Gastrocnemius medialis (tissue), 4 donors: ENCODE results near the gene ARHGAP26. TPM values are rescaled to one million over a fixed set of nuclear protein-coding genes. Genes with fewer than 3 reads are reported as not detected.

Source experiments
- ATAC-seq, 2 donors: fragments of 150-250 bp; one replicate each; pipeline ENCODE4 v1.9.1; 2016
- DNase-seq, 2 donors: peaks; one replicate each; pipeline ENCODE4 v3.0.0-alpha.2; 2019
- H3K27ac ChIP-seq, 4 donors: fragments of 200-600 bp; sonication (generic); 1 replicate in 1 of 4; 2 replicates in 3 of 4; pipeline ENCODE4 v1.5.1; 2016 to 2018; ENCODE audit warnings: mild to moderate bottlenecking in 2 of 4, moderate library complexity in 1 of 4
- H3K27me3 ChIP-seq, 3 donors: fragments of 200-600 bp; sonication (generic) in 2 of 3; 1 replicate in 1 of 3; 2 replicates in 2 of 3; pipeline versions ENCODE4 v1.5.1 to v1.6.0; 2016 to 2019; ENCODE audit warnings: mild to moderate bottlenecking in 1 of 3, moderate library complexity in 1 of 3
- H3K36me3 ChIP-seq, 2 donors: fragments of 200-600 bp; sonication (generic) in 1 of 2; one replicate each; pipeline ENCODE4 v1.5.1; 2017 to 2018
- H3K4me1 ChIP-seq, 2 donors: fragments of 200-600 bp; sonication (generic) in 1 of 2; one replicate each; pipeline ENCODE4 v1.5.1; 2016 to 2017; ENCODE audit warnings: mild to moderate bottlenecking in 2 of 2
- H3K4me3 ChIP-seq, 4 donors: fragments of 200-600 bp; sonication (generic) in 3 of 4; 1 replicate in 1 of 4; 2 replicates in 3 of 4; pipeline ENCODE4 v1.5.1; 2016 to 2019; ENCODE audit warnings: mild to moderate bottlenecking in 2 of 4
- H3K9me3 ChIP-seq, 3 donors: fragments of 200-600 bp; sonication (generic) in 2 of 3; 1 replicate in 1 of 3; 2 replicates in 2 of 3; pipeline ENCODE4 v1.5.1; 2016 to 2019
- CTCF ChIP-seq, 5 experiments: fragments of 450-650 bp in 3 of 5; fragments of 200-600 bp in 2 of 5; sonication (generic) in 2 of 5; IDR thresholded peaks in 4 of 5; conservative IDR thresholded peaks in 1 of 5; 1 replicate in 4 of 5; 2 replicates in 1 of 5; pipeline ENCODE4 v1.5.1; 2016 to 2019; ENCODE audit warnings: antibody characterized with exemption in 5 of 5, mild to moderate bottlenecking in 3 of 5, moderate library complexity in 3 of 5
- POLR2A ChIP-seq, 2 donors: fragments of 450-650 bp; IDR thresholded peaks; one replicate each; pipeline ENCODE4 v1.6.1; 2017; ENCODE audit warnings: antibody characterized with exemption in 2 of 2, mild to moderate bottlenecking in 2 of 2, moderate library complexity in 2 of 2
- in situ Hi-C, 4 donors: fragments of 200-750 bp; cut with MboI; loops; one replicate each; pipeline versions ENCODE4 v1.15.0 to v1.8.0; 2017; ENCODE audit warnings: low sequenced_read_pairs in 4 of 4
- intact Hi-C: fragments of 100-400 bp; cut with DNase I; formaldehyde crosslinking; loops from one replicate; pipeline ENCODE4 v1.15.1; 2023; ENCODE audit warnings: low total_unique reads
- total RNA-seq, 4 donors: library from RNA; depleted of rRNA; stranded (reverse); fragments of >200 nt; gene quantifications; one replicate each; pipeline versions ENCODE4 v1.1.0 to v1.2.3, GENCODE V29; 2016

ARHGAP26 gene
- total RNA-seq, 4 donors from 2014 or later, result 9.1 to 22.4 (median 13.4) TPM

DNA sequence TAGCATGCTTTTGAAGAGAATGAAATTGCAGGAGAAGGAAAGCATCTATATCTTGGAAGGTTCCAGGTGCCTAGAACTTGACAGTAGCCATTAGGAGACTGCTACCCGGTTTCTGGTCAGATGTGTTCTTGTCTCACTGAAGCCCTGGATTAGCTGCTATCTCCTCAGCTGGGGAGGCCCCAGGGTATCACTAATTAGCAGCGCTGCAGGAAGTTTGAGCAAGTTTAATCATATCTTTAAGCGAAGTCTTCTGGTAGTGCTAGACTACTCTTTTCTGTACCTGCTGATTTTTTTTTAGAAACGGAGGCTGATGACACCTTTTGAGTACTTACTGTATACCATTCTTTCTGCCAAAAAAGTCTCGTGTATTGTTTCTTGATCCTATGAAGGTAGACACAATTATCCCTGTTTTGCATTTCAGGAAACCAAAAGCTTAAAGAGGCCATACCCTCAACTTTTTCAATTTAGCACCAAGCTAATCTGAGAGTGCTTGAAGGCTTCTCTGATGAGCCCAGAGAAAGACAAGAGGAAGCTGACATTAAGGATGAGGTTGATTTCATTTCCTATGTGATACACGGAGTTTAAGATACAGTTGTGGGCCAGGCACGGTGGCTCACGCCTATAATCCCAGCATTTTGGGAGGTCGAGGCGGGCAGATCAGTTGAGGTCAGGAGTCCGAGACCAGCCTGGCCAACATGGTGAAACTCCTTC is 201.3 kb downstream of the ARHGAP26 start:
- ATAC-seq, result no peak
- intact Hi-C loops, result no loop called here

DNA sequence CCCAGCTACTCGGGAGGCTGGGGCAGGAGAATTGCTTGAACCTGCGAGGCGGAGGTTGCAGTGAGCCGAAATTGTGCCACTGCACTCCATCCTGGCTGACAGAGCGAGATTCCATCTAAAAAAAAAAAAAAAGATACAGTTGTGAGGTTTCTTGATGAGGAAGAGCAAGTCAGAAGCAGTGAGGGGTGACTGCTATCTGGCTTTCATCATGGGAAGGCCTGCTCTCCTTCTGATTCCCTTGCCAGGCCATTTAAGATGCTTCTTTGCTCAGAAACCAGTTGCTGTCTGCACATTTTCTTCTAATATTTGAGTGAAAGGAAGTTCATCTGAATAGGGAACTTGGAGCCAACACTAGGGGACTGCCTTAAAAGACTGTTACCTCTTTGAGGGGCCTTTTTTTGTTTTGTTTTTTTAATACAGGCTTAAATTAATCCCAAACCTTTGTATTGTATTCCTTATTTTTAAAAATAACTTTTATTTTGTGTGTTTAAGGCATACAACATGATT is 201.9 kb downstream of the ARHGAP26 start:
- DNase-seq (no peak), ATAC-seq (no peak)
- in situ Hi-C loops (no loop called here), intact Hi-C loops (no loop called here)
- no peak for TF ChIP-seq POLR2A (IDR thresholded peaks at IDR 0.05)
- TF ChIP-seq CTCF (IDR thresholded peaks at IDR 0.05 in 4 of 5, conservative IDR thresholded peaks at IDR 0.05 in 1 of 5), result no peak
- Histone ChIP-seq H3K9me3 (no peaks in the 10 kb centered on the region), H3K4me3 (no peak overlapping the region), H3K27me3 (no peaks in the 10 kb centered on the region), H3K4me1 (no peaks in the 10 kb centered on the region), H3K36me3 (no peaks in the 10 kb centered on the region), H3K27ac (no peak overlapping the region)

More for the DNA sequence above, 201.3 kb downstream of the ARHGAP26 start:
- H3K4me1 ChIP-seq, result no peaks in the 10 kb centered on the region
- no peak for TF ChIP-seq POLR2A (IDR thresholded peaks at IDR 0.05)
- TF ChIP-seq CTCF (IDR thresholded peaks at IDR 0.05 in 4 of 5, conservative IDR thresholded peaks at IDR 0.05 in 1 of 5), result no peak
- no peaks in the 10 kb centered on the region for H3K27me3 ChIP-seq
- H3K27ac ChIP-seq, result no peak overlapping the region
- H3K36me3 ChIP-seq, result no peaks in the 10 kb centered on the region
- no peak overlapping the region for H3K4me3 ChIP-seq
- in situ Hi-C loops, result no loop called here
- no peaks in the 10 kb centered on the region for H3K9me3 ChIP-seq
- DNase-seq, result no peak

GRCh38 chr5:142973932-142974331 is 203.8 kb downstream of the ARHGAP26 start:
- no peaks in the 10 kb centered on the region for H3K36me3 ChIP-seq
- no peaks in the 10 kb centered on the region for H3K4me1 ChIP-seq
- H3K27ac ChIP-seq, result no peak overlapping the region
- ATAC-seq (no peak), DNase-seq (no peak)
- intact Hi-C loops (no loop called here), in situ Hi-C loops (no loop called here)
- no peak overlapping the region for H3K4me3 ChIP-seq
- H3K27me3 ChIP-seq, result no peaks in the 10 kb centered on the region
- H3K9me3 ChIP-seq, result no peaks in the 10 kb centered on the region
- TF ChIP-seq POLR2A (IDR thresholded peaks at IDR 0.05), result no peak
- no peak for TF ChIP-seq CTCF (IDR thresholded peaks at IDR 0.05 in 4 of 5, conservative IDR thresholded peaks at IDR 0.05 in 1 of 5)

GRCh38 chr5:142974409-142974808 is 204.2 kb downstream of the ARHGAP26 start:
- H3K36me3 ChIP-seq, result no peaks in the 10 kb centered on the region
- H3K4me1 ChIP-seq, result no peaks in the 10 kb centered on the region
- in situ Hi-C loops (no loop called here), intact Hi-C loops (no loop called here)
- ATAC-seq (no peak), DNase-seq (no peak)
- H3K4me3 ChIP-seq, result no peak overlapping the region
- TF ChIP-seq POLR2A (IDR thresholded peaks at IDR 0.05) (no peak), CTCF (IDR thresholded peaks at IDR 0.05 in 4 of 5, conservative IDR thresholded peaks at IDR 0.05 in 1 of 5) (no peak)
- H3K27ac ChIP-seq, result no peak overlapping the region
- no peaks in the 10 kb centered on the region for H3K27me3 ChIP-seq
- H3K9me3 ChIP-seq, result no peaks in the 10 kb centered on the region
